Astrocyte (in vitro differentiated cells and primary cell): ENCODE measurements around the gene LIMS1.

ENCODE experiments used
- CTCF ChIP-seq: IDR thresholded peaks from 2 replicates; pipeline ENCODE4 v1.5.1; 2011; ENCODE audit warnings: low read depth, mild to moderate bottlenecking, inconsistent platforms, low read length, moderate library complexity; ENCODE audit not compliant: insufficient read depth
- EZH2 ChIP-seq: IDR thresholded peaks from 2 replicates; pipeline ENCODE4 v1.6.1; 2012; ENCODE audit warnings: mild to moderate bottlenecking, low read length, inconsistent platforms; ENCODE audit not compliant: insufficient read depth

GRCh38 chr2:108719149-108720044, 185.1 kb downstream of the LIMS1 start, which contains the start of gene RANBP2:
- TF ChIP-seq EZH2 (no peak), CTCF (no peak)
